ENCODE measurements around the gene RBM17. TPM values are rescaled to one million over a fixed set of nuclear protein-coding genes. Genes with fewer than 3 reads are reported as not detected.

Gene RBM17
- total RNA-seq, 4 donors from 2014 or later: 64.3 to 93.3 (median 81.7) TPM

- intact Hi-C loops (cut with DNase I): no loop called here
- Histone ChIP-seq H3K9me3 (no peaks in the 10 kb centered on the region), H3K4me1 (peaks cover 6 to 42% of the 10 kb centered on the region in 2 donors), H3K4me3 (replicated peaks in 1 of 3) (no peak overlapping the region), H3K27ac (no peak overlapping the region), H3K36me3 (no peaks in the 10 kb centered on the region), H3K27me3 (no peaks in the 10 kb centered on the region)
- TF ChIP-seq, protein P1, sequence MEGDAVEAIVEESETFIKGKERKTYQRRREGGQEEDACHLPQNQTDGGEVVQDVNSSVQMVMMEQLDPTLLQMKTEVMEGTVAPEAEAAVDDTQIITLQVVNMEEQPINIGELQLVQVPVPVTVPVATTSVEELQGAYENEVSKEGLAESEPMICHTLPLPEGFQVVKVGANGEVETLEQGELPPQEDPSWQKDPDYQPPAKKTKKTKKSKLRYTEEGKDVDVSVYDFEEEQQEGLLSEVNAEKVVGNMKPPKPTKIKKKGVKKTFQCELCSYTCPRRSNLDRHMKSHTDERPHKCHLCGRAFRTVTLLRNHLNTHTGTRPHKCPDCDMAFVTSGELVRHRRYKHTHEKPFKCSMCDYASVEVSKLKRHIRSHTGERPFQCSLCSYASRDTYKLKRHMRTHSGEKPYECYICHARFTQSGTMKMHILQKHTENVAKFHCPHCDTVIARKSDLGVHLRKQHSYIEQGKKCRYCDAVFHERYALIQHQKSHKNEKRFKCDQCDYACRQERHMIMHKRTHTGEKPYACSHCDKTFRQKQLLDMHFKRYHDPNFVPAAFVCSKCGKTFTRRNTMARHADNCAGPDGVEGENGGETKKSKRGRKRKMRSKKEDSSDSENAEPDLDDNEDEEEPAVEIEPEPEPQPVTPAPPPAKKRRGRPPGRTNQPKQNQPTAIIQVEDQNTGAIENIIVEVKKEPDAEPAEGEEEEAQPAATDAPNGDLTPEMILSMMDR (IDR thresholded peaks at IDR 0.05): no peak
- TF ChIP-seq POLR2A (IDR thresholded peaks at IDR 0.05): no peak
- WGBS, 2 donors: 75 to 81% methylated on average over 4 of the region's 4 CpGs
- no peak for DNase-seq
These were observed 32.9 kb upstream of the RBM17 start for GRCh38 chr10:6055929-6056328.

GRCh38 chr10:6056411-6057135, 32.3 kb upstream of the RBM17 start:
- 95 to 96% methylated on average over 5 of the region's 5 CpGs for WGBS, 2 donors
- H3K4me3 ChIP-seq (replicated peaks in 1 of 3): no peak overlapping the region
- H3K4me1 ChIP-seq: peaks cover 6 to 39% of the 10 kb centered on the region in 2 donors
- peak overlapping the region in 2 of 3 donors; percentile 21 to 50 for H3K27ac ChIP-seq
- TF ChIP-seq, protein P1 (IDR thresholded peaks at IDR 0.05): no peak
- no peaks in the 10 kb centered on the region for H3K27me3 ChIP-seq
- DNase-seq: no peak
- no peaks in the 10 kb centered on the region for H3K36me3 ChIP-seq
- intact Hi-C loops (cut with DNase I): no loop called here
- H3K9me3 ChIP-seq: no peaks in the 10 kb centered on the region

DNA sequence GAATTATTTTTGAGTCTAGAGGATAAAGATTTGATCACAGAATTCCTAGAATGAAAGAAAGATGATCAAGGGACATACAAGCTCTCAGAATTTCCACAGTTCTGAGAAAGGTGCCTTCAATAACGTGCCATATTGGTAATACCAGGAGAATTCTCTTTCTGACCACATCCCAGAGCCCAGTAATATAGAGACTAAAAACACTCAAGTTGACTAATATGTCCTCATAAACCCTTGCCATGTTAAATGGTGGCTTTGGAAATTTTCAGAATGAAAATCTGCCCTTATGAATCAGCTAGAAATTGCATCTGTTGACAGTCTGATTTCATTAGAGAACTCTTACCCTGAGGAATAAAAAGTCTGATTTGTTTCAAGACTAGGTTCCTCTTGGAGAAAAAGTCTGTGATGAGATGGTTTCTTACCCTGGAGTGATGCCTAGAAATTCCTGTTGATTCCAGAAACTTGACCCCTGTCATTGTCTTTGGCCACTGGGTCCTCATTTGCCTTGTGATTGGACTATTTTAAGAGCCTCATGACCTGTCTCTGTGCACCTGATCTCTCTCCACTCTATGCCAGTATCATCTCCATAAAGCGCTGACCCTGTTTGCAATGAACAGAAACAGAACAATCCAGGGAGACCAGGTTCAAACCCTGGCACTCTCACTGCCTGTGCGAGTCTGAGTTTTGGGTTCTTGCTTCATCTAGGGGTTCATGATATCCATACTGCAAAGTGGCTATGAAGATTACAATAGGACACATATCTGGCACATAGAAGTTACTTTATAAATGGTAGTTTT, 30.0 kb upstream of the RBM17 start:
- intact Hi-C loops (cut with DNase I): no loop called here
- DNase-seq: no peak
- no peaks in the 10 kb centered on the region for H3K9me3 ChIP-seq
- peaks cover 6 to 20% of the 10 kb centered on the region in 2 donors for H3K4me1 ChIP-seq
- no peak overlapping the region for H3K4me3 ChIP-seq (replicated peaks in 1 of 3)
- H3K27ac ChIP-seq: no peak overlapping the region
- 96 to 97% methylated on average over 3 of the region's 3 CpGs for WGBS, 2 donors
- no peak for TF ChIP-seq POLR2A (IDR thresholded peaks at IDR 0.05)
- TF ChIP-seq, protein P1 (IDR thresholded peaks at IDR 0.05): no peak
- no peaks in the 10 kb centered on the region for H3K36me3 ChIP-seq
- H3K27me3 ChIP-seq: no peaks in the 10 kb centered on the region

- no peaks in the 10 kb centered on the region for H3K9me3 ChIP-seq
- no peaks in the 10 kb centered on the region for H3K36me3 ChIP-seq
- H3K4me1 ChIP-seq: peaks cover 6 to 16% of the 10 kb centered on the region in 2 donors
- H3K27me3 ChIP-seq: no peaks in the 10 kb centered on the region
- no peak for DNase-seq
- TF ChIP-seq, protein P1 (IDR thresholded peaks at IDR 0.05): no peak
- no peak for TF ChIP-seq POLR2A (IDR thresholded peaks at IDR 0.05)
- no peak overlapping the region for H3K4me3 ChIP-seq (replicated peaks in 1 of 3)
- intact Hi-C loops (cut with DNase I): no loop called here
- 95% methylated on average over 2 of the region's 2 CpGs for WGBS, 2 donors
- H3K27ac ChIP-seq: no peak overlapping the region
These were observed 29.3 kb upstream of the RBM17 start for GRCh38 chr10:6059506-6059905.

- no peak for DNase-seq
- H3K9me3 ChIP-seq: no peaks in the 10 kb centered on the region
- 88 to 95% methylated on average over 8 of the region's 8 CpGs for WGBS, 2 donors
- no peak overlapping the region for H3K27ac ChIP-seq
- peaks cover 6 to 19% of the 10 kb centered on the region in 2 donors for H3K4me1 ChIP-seq
- no peaks in the 10 kb centered on the region for H3K27me3 ChIP-seq
- intact Hi-C loops (cut with DNase I): no loop called here
- no peak for TF ChIP-seq POLR2A (IDR thresholded peaks at IDR 0.05)
- TF ChIP-seq, protein P1 (IDR thresholded peaks at IDR 0.05): no peak
- H3K4me3 ChIP-seq (replicated peaks in 1 of 3): no peak overlapping the region
- H3K36me3 ChIP-seq: no peaks in the 10 kb centered on the region
These were observed 27.8 kb upstream of the RBM17 start for GRCh38 chr10:6061056-6061455.

Data from thyroid gland (tissue), 4 donors.